ENCODE results near the gene SLC35F6. TPM values are rescaled to one million over a fixed set of nuclear protein-coding genes. Genes with fewer than 3 reads are reported as not detected.
"Not testable (repeated sequence)": the region's sequence is repeated elsewhere in the genome, so short reads cannot be mapped to it uniquely, and the experiment has no call there.

The SLC35F6 gene
- total RNA-seq, 1 donor from 2014 or later, result 13.2 TPM

DNA sequence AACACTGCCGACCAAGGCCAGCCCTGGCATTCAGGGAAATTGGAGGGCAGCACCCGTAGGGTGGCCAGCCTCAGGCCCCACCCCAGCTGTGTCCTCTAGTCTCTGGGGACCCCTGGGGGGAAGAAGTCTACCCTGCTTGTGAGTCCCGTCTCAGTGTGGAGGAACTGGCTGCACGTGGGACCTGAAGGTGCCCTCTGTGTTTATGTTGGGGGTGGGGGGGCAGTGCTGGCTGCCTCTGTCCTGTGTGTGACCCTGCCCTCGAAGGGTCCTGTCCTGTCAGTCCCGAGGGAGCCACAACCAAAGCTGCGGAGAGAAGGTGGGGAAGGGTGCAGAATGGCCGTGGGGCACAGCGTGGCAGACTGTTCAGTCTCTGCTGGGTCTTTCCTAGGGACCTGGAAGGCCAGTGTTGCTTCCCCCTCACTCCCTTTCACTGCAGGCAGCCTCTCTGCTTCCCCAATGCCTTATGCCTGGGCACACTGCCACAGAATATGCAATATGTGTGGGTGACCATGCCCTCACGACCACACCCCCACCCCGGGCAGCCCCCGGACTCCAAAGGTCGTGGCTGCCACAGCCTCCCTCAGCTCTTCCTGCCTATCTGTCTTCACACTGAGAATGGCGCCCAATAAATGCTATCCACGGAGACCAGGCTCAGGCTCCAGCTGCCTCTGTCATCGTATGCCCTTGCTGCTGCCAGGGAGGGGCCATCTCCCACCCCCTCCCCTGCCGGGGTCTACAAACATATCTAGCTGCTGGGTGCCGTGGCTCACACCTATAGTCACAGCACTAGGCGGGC lies 33.3 kb upstream of the SLC35F6 start:
- DNase-seq (ENCODE audit: low spot score), result no peak

GRCh38 chr2:26731714-26732113 lies 32.4 kb upstream of the SLC35F6 start:
- no peak for DNase-seq (ENCODE audit: low spot score)

DNA sequence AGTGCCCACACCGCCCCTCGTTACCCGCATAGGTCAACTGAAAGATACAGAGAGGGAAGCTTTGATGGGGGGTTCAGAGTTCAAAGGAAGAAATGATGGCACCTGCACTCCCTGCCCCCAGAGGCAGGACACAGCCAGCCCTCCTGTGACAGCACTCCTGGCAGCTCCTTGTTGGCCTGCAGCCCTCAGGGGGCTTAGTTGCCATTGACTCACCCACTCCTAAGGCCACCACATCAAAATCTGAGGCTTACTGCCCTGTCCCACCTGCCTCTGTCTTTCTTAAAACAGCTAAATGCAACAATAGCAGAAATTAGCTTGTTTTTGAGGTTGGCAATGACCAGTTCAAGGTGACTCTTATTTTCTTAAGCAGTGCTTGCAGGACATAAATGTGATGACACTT lies 31.6 kb upstream of the SLC35F6 start:
- no peak for DNase-seq (ENCODE audit: low spot score)

GRCh38 chr2:26733413-26733812 lies 30.7 kb upstream of the SLC35F6 start:
- no peak for DNase-seq (ENCODE audit: low spot score)

DNA sequence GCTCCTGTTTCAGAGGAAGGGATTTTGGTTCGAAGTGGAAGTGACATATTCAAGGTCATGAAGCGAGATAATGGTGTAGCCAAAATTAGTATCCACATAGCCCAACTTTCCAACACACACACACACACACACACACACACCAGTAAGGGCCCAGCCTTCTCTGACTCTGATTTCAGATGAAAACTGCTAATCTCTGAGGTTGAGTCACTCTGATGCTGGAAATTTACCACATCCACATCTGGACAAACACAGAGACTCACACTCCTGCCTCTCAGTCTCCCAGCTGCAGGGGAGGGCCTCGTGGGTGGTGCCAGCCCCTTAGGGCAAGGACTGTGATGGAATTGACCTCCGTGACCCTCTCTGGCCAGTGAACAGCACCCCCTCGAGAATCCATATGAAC lies 29.0 kb upstream of the SLC35F6 start:
- peak; percentile 90 for DNase-seq (ENCODE audit: low spot score)

GRCh38 chr2:26735883-26736588 lies 28.0 kb upstream of the SLC35F6 start:
- DNase-seq (ENCODE audit: low spot score), result no peak

DNA sequence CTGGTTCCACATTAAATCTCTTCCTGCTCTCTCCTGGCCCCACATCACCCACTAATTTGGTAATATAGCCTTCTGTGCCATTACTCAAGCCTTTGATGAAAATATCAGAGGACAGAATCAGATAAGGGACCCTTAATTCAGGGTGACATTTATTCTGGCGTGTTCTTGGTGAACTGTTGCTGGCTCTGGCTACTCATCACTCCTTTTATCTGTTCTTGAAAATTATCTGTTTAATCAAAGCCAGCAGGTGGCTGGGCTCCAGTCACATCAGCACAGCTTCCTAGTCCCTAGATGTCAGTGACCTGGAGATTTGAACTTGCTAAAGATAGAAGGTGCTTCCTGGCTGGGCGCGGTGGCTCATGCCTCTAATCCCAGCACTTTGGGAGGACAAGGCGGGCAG lies 26.9 kb upstream of the SLC35F6 start:
- no peak for DNase-seq (ENCODE audit: low spot score)

GRCh38 chr2:26738481-26738880 lies 25.6 kb upstream of the SLC35F6 start:
- DNase-seq (ENCODE audit: low spot score), result no peak

DNA sequence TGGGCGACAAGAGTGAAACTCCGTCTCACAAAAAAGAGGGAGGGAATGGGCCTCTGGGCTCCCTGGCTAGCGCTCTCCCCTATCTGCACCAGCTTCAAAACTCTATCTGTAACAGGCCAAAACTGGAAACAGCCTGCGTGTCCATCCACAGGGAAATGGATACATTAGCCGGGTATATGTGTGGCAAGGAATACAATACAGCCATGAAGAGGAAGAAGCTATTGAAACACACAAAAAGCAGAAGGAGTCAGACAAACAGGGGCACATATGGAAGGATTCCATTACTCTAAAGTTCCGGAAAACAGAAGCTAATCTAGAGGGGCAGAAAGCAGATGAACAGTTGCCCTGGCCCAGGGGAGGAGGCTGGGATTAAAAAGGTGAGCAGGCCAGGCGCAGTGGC lies 24.6 kb upstream of the SLC35F6 start:
- no peak for DNase-seq (ENCODE audit: low spot score)

DNA sequence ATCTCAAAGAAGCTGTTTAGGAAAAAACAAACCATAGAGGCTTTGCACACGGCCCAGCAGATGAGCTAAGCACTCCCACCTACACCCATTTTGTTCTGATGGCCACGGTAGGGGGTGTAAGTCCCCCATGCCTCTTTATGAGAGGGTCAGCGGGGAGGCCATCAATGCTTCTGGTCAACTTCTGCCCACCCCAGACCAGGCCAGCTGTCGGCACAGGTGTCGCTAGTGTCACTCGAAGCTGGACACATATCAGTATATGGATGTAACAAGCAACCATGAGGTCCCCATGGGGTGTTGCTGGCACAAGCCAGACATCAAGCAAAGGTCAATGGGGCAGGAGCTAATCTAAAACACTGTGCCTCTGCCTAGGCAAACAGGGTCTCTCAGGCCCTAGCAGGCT lies 23.7 kb upstream of the SLC35F6 start:
- no peak for DNase-seq (ENCODE audit: low spot score)

- peak; percentile 80 for DNase-seq (ENCODE audit: low spot score)
Observed at GRCh38 chr2:26740890-26741302, 23.2 kb upstream of the SLC35F6 start.

DNA sequence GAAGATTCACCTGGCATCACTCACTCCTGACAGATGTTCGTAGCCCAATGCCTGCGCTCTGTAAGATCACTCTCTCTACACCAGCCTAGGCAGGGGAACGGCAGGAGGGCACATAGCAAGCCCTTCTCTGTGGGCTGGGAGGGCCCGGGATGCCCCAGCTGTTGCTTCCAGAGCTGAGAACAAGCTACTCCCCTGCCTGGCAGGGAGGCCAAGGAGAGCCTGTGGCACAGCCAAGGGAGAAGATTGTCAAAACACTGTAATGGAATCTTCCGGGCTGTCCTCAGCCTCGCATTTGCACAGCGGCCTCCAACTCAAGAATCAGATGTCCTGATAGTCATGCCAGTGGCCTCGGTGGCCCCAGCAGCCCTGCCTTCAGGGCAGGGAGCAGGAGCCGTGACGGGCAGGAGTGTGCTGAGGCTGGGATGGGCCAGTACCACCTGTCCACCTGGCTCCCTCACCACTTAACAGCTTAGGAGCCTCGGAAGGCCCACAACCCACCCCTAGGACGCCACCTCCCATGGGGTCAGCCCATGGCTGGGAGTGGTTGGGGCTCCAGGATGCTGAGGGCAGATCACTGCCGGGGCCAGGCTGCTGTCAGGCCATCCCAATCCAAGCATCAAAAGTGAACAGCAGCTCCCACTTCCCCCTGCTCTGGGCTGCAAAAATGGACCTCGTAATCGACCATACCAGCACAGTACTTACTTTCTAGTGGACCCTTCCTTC lies 21.9 kb upstream of the SLC35F6 start:
- no peak for DNase-seq (ENCODE audit: low spot score)

GRCh38 chr2:26743852-26744251 lies 20.2 kb upstream of the SLC35F6 start:
- DNase-seq (ENCODE audit: low spot score), result no peak

DNA sequence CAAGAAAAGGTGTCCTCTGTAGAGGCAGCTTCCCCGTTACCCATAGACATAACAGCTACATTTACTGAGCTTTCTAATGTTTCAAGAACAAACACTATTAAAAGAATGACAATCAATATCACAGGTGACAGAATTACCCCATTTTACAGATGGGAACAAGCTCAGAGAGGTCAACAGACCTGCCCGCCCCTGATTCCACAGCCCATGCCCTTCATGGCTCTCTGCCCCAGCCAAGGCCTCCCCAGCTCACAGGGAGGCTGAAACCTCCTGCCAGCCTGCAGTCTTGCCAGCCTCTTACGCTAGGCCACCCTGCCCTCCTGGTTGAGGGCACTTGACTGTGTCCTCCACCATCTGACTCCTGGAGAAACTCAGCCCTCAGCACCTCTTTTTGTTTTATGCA lies 19.1 kb upstream of the SLC35F6 start:
- DNase-seq (ENCODE audit: low spot score), result no peak

- peak; percentile 81 for DNase-seq (ENCODE audit: low spot score)
Observed at GRCh38 chr2:26745609-26746327, 18.3 kb upstream of the SLC35F6 start.

DNA sequence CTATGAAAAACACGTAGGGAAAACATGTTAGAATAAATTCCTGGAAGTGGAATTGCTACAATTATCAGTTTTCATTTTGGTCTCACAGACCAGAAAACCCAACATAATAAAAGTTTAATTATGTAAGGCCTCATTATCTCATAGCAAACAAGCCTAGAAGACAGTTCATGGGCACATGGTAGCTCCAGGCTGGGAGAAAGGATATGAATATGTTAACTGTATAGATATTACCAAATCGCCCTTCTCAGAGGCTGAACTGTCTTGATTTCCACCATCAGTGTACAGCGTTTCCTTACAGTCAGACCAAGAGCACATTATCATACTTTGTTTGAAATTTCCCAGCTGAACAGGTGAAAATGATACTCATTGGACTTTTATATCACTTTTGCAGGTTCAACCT lies 17.1 kb upstream of the SLC35F6 start:
- no peak for DNase-seq (ENCODE audit: low spot score)

GRCh38 chr2:26749787-26750420 lies 14.2 kb upstream of the SLC35F6 start:
- DNase-seq (ENCODE audit: low spot score), result peak; percentile 23

DNA sequence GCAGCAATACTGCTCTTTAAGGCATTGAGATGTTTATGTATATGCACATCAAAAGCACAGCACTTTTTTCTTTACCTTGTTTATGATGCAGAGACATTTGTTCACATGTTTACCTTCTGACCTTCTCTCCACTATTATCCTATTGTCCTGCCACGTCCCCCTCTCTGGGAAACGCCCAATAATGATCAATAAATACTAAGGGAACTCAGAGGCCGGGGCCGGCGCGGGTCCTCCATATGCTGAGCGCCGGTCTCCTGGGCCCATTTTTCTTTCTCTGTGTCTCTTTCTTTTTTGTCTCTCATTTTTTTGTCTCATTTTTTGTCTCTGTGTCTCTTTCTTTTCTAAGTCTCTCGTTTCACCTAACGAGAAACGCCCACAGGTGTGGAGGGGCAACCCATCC lies 13.6 kb upstream of the SLC35F6 start:
- not testable (repeated sequence) for DNase-seq (ENCODE audit: low spot score)

DNA sequence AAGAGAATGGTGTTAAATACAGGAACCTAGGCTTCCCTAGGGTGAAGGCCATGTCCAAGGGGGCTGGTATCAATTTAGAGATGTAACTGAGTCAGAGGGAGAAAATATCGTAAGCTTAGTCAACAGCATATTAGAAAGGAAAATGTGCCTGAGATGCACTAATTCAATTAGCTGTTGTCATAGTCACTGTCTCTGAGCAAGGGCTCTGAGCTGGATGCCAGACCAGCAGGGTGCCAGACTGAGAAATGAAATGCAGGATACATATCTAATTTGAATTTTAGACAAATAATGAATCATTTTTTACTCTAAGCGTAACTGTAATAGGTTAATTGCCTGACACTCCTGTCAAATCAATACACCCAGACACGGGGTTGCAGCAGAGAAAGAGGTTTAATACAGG lies 11.4 kb upstream of the SLC35F6 start:
- no peak for DNase-seq (ENCODE audit: low spot score)

- no peak for DNase-seq (ENCODE audit: low spot score)
Observed at GRCh38 chr2:26754539-26754938, 9.5 kb upstream of the SLC35F6 start.

DNA sequence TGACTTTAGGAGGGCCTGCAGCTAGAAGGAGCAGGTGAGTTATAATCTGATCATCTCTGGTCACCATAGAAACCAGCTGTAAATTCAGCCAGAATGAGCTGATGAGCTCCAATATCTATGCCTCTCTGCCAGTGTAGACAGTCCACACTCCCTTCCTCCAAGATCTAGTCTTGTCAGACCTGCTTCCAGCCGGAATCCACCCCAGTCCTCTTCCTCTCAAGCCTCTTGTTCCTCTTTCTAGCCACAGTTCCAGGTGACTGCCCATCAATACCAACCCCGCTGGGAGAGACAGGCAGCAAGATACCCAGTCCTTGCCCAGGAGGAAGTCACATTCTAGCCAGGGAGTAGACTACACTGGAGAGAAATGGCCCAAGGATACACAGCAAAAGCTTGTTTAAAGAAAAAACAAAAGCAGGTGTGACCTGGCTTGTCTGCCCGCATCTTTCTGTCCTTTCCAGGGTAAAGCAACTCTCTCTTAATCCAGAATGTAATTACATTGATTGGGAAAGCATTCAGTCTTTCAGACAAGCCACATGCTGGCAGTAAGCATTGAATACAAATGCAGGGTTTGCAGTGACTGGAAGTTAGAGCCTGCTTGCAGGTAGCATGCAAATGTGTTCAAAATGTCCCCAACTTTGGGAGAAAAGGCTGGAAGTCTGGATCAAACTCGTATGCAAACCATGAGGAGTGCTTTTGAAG lies 9.0 kb upstream of the SLC35F6 start:
- DNase-seq (ENCODE audit: low spot score), result no peak

Measured in umbilical cord (tissue), 2 donors.